Neural crest cell (in vitro differentiated cells): ENCODE measurements around the gene VPS4B. TPM values are rescaled to one million over a fixed set of nuclear protein-coding genes. Genes with fewer than 3 reads are reported as not detected.

ENCODE experiments used
- DNase-seq: peaks from one replicate; pipeline ENCODE4 v3.0.0; 2021; ENCODE audit warnings: low read depth, mixed read lengths, low spot score
- H3K27ac Mint-ChIP-seq: one replicate; pipeline ENCODE4 v1.8.0; 2021; ENCODE audit warnings: mild to moderate bottlenecking, mixed read lengths; ENCODE audit not compliant: unreplicated experiment
- H3K27me3 Mint-ChIP-seq: 2 replicates; pipeline ENCODE4 v1.8.0; 2021; ENCODE audit warnings: low read depth, mild to moderate bottlenecking, mixed read lengths
- H3K36me3 Mint-ChIP-seq: 2 replicates; pipeline ENCODE4 v1.8.0; 2021; ENCODE audit warnings: low read depth, mild to moderate bottlenecking, mixed read lengths
- H3K4me1 Mint-ChIP-seq: 2 replicates; pipeline ENCODE4 v1.8.0; 2021; ENCODE audit warnings: mixed read lengths
- H3K4me3 Mint-ChIP-seq: one replicate; pipeline ENCODE4 v1.8.0; 2021; ENCODE audit warnings: mild to moderate bottlenecking, mixed read lengths
- H3K9me3 Mint-ChIP-seq: 2 replicates; pipeline ENCODE4 v1.8.0; 2021; ENCODE audit warnings: mixed read lengths
- CTCF ChIP-seq: fragments of 200-600 bp; sonication (generic); conservative IDR thresholded peaks from 2 replicates; pipeline ENCODE4 v1.5.0; 2021; ENCODE audit warnings: antibody characterized with exemption, mild to moderate bottlenecking
- total RNA-seq: library from RNA; stranded (reverse); gene quantifications from 2 replicates; pipeline ENCODE4 v1.2.1, GENCODE V29; 2021

VPS4B gene
- total RNA-seq, 1 donor from 2014 or later, result 34.2 TPM

DNA sequence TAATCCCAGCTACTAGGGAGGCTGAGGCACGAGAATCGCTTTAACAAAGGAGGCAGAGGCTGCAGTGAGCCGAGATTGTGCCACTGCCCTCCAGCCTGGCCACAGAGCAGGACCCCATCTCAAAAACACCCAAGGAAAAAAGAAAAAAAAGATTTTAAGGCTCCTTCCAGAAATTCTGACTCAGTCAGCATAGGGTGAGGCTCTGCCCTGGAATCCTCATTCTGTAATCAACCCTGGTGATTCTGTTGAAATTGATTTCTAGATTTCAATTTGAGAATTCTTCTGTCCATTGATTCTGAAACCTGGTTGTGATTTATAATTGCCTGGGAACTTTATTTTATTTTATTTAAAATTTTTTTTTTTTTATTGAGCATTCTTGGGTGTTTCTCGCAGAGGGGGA lies 27.1 kb upstream of the VPS4B start:
- Mint-ChIP-seq H3K9me3 (no peaks in the 10 kb centered on the region), H3K27ac (no peak overlapping the region), H3K4me3 (no peak overlapping the region), H3K4me1 (peaks cover 8% of the 10 kb centered on the region), H3K27me3 (no peaks in the 10 kb centered on the region), H3K36me3 (no peaks in the 10 kb centered on the region)
- TF ChIP-seq CTCF, result no peak
- DNase-seq, result no peak

DNA sequence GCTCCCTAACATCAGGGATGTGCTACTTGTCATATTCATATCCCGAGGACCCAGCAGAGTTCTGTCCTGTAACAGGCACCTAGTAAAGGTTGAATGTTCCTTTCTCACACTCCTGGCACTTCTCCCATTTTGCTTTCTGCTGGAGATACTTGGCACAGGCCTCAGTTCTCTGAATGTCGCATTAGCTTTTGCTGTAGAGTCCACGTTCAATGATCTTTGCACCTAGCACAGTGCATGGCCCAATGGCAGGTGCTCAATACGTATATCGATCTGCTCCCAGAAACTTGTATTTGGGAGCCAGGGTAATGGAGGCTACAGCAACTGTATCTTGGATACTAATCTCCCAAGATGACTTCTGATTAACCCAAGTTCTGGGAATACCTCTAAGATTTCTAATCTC lies 24.8 kb upstream of the VPS4B start:
- no peaks in the 10 kb centered on the region for H3K27me3 Mint-ChIP-seq
- no peak overlapping the region for H3K27ac Mint-ChIP-seq
- no peak for TF ChIP-seq CTCF
- peaks cover 8% of the 10 kb centered on the region for H3K4me1 Mint-ChIP-seq
- no peak overlapping the region for H3K4me3 Mint-ChIP-seq
- H3K36me3 Mint-ChIP-seq, result no peaks in the 10 kb centered on the region
- H3K9me3 Mint-ChIP-seq, result no peaks in the 10 kb centered on the region
- no peak for DNase-seq

DNA sequence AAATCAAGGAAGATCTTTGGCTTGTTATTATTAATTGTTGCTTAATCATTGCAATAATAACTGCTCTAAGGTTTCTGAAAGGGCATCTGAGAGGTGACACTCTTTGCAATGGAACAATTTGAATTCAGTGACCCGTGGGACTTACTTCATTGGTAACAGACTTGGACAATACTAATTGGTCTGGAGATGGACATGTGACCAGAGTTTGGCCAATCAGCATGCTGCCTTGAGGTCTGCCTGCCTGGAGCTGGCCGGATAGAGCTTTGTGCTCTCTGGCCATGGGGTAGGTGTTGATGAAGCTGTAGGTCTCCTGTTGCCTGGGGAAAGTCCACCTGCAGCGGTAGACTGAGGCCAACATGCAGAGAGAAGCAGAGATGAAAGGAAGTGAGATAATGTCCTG lies 24.0 kb upstream of the VPS4B start:
- Mint-ChIP-seq H3K9me3 (no peaks in the 10 kb centered on the region), H3K36me3 (no peaks in the 10 kb centered on the region), H3K27me3 (no peaks in the 10 kb centered on the region), H3K27ac (peak overlapping the region; percentile 44), H3K4me3 (no peak overlapping the region), H3K4me1 (peaks cover 4% of the 10 kb centered on the region)
- no peak for DNase-seq
- TF ChIP-seq CTCF, result no peak

DNA sequence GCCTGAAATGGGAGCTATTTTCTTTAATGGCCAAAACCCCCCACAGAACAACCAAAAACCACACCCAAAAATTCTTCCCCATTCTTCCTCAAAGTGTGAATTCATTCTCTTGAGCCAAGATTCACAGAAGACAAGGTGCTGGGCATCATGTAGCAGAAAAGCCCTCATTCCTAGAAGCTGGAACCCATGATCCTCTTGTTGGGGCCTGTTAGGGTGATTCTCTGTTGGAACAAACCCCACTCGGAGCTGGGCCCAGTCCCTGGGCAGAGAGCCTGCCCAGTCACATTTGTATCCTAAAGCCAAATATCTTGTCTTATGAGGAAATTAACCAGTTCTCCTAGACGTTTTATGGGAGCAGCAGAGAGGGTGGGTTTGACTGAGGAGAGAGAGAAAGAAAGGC lies 22.8 kb upstream of the VPS4B start:
- H3K36me3 Mint-ChIP-seq, result no peaks in the 10 kb centered on the region
- H3K4me1 Mint-ChIP-seq, result peaks cover 4% of the 10 kb centered on the region
- H3K4me3 Mint-ChIP-seq, result no peak overlapping the region
- TF ChIP-seq CTCF, result no peak
- H3K27ac Mint-ChIP-seq, result no peak overlapping the region
- H3K9me3 Mint-ChIP-seq, result no peaks in the 10 kb centered on the region
- no peak for DNase-seq
- H3K27me3 Mint-ChIP-seq, result no peaks in the 10 kb centered on the region

- no peak for TF ChIP-seq CTCF
- no peak overlapping the region for H3K4me3 Mint-ChIP-seq
- no peaks in the 10 kb centered on the region for H3K36me3 Mint-ChIP-seq
- H3K9me3 Mint-ChIP-seq, result no peaks in the 10 kb centered on the region
- no peak overlapping the region for H3K27ac Mint-ChIP-seq
- no peak for DNase-seq
- H3K4me1 Mint-ChIP-seq, result peaks cover 4% of the 10 kb centered on the region
- no peaks in the 10 kb centered on the region for H3K27me3 Mint-ChIP-seq
These were observed 22.3 kb upstream of the VPS4B start for GRCh38 chr18:63444580-63444979.

DNA sequence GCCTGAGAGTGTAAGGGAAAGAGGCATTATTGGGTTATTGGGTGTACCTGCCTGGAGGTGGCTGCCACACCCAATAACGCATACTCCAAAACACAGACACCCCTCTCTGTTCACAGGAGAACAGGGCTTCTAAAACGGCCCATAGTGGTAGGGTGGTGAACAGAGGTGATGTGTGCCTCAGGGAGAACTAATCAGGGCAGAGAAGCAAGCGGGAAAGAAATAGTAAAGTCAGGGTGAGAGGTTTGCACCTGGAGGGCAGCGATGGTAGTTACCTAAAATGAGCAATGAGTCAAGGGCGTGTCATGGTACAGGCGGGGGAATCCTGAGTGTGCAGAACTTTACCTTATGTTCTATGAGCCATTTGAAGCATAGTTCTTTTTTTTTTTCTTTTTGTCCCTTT lies 21.6 kb upstream of the VPS4B start:
- Mint-ChIP-seq H3K9me3 (no peaks in the 10 kb centered on the region), H3K27me3 (no peaks in the 10 kb centered on the region), H3K36me3 (no peaks in the 10 kb centered on the region), H3K4me3 (no peak overlapping the region), H3K4me1 (peaks cover 4% of the 10 kb centered on the region), H3K27ac (no peak overlapping the region)
- no peak for TF ChIP-seq CTCF
- no peak for DNase-seq
